Right lobe of liver (tissue), 6 donors: ENCODE measurements around the gene WBP1L. TPM values are rescaled to one million over a fixed set of nuclear protein-coding genes. Genes with fewer than 3 reads are reported as not detected.
A peak's percentile ranks its signal among the peaks of the same experiment; 100 is the strongest.
"Not testable (repeated sequence)": the region's sequence is repeated elsewhere in the genome, so short reads cannot be mapped to it uniquely, and the experiment has no call there.

Experiments used
- ATAC-seq, 4 donors: fragments of 200-7000 bp; cut with Tn5 transposase; one replicate each; pipeline ENCODE4 v1.9.1; 2020; ENCODE audit warnings: mild to moderate bottlenecking in 4 of 4, moderate library complexity in 4 of 4
- DNase-seq, 3 donors: peaks; one replicate each; pipeline ENCODE4 v3.0.0-alpha.2; 2020
- H3K27ac ChIP-seq, 3 donors: fragments of 200-600 bp; one replicate each; pipeline ENCODE4 v1.8.0; 2022
- H3K27me3 ChIP-seq, 2 donors: fragments of 200-600 bp; one replicate each; pipeline ENCODE4 v1.8.0; 2022
- H3K36me3 ChIP-seq, 4 donors: fragments of 200-600 bp; sonication (generic) in 1 of 4; one replicate each; pipeline versions ENCODE4 v1.5.1 to v1.8.0; 2017 to 2022; ENCODE audit warnings: control low read depth in 1 of 4
- H3K4me1 ChIP-seq, 4 donors: fragments of 200-600 bp; sonication (generic) in 1 of 4; one replicate each; pipeline versions ENCODE4 v1.5.1 to v1.8.0; 2017 to 2022; ENCODE audit warnings: control low read depth in 1 of 4
- H3K4me3 ChIP-seq, 3 donors: fragments of 200-600 bp; one replicate each; pipeline ENCODE4 v1.8.0; 2022
- H3K9me3 ChIP-seq, 4 donors: fragments of 200-600 bp; sonication (generic) in 1 of 4; one replicate each; pipeline versions ENCODE4 v1.5.1 to v1.8.0; 2017 to 2022; ENCODE audit warnings: control low read depth in 1 of 4
- CTCF ChIP-seq, 4 donors: fragments of 200-600 bp in 3 of 4; fragments of 450-650 bp in 1 of 4; IDR thresholded peaks; one replicate each; pipeline versions ENCODE4 v1.5.1 to v1.8.0; 2016 to 2022; ENCODE audit warnings: antibody characterized with exemption in 4 of 4, mild to moderate bottlenecking in 2 of 4
- POLR2A ChIP-seq: fragments of 450-650 bp; IDR thresholded peaks from one replicate; pipeline ENCODE4 v1.6.1; 2017; ENCODE audit warnings: antibody characterized with exemption, mild to moderate bottlenecking
- WGBS: methylation state at CpG from one replicate; pipeline ENCODE4 v1.1.6; 2018; ENCODE audit warnings: low coverage, low lambda C conversion rate; ENCODE audit not compliant: insufficient coverage; ENCODE audit errors: missing lambda C conversion rate; 5-methylcytosine and 5-hydroxymethylcytosine counted together
- intact Hi-C, 2 donors: fragments of 100-400 bp; cut with DNase I; formaldehyde crosslinking; loops; one replicate each; pipeline versions ENCODE4 v1.11.2 to v1.14.1; 2022
- total RNA-seq, 6 experiments: library from RNA; depleted of rRNA in 2 of 6; stranded (reverse); fragments of >200 nt in 2 of 6; fragmentation: NEBNext Ultra II Directional in 3 of 6; extraction: Animal tissue kit (Norgen Biotek cat#: 25700) in 3 of 6; gene quantifications; one replicate each; pipeline versions ENCODE4 v1.1.0 to v1.2.4, GENCODE V29; 2016 to 2023
- donor health status: DM: no; HTN: yes; CAD: no.
- donor health status: DM: no; HTN: no; CAD: no.
- donor health status: DM: no; HTN: no; CAD: no.
- donor health status: DM: no; HTN: yes; CAD: no.
- donor health status: DM: no; HTN: yes; CAD: no.

WBP1L gene
- total RNA-seq, 6 experiments from 2014 or later: 24.1 to 58.4 (median 32.8) TPM

DNA sequence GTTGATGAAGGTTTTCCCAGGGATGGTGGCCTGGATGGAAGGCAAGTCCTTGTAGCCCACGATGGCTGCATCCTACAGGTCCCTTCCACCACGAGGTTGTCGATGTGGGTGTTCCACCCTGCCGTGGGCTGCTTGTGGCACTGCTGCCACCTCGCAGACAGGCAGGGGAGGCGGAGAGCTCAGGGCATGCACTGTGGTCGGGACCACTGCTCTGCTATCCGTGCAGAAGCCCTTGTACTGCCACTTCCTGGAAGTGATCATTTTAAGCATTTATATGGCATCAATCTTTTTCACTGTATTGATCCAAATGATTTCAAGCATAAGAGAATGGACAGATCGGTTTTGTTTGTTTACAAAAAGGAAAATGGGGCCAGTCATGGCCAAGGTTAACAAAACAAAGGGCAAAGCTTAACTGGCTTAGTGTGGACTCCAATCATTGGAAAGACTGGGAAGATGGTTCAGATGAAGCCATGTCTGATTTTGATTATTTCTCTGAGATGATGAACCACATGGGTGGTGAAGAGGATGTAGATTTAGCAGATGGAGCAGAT lies 101.7 kb downstream of the WBP1L start:
- ATAC-seq: peak; percentile 16 to 43 (median 30)
- WGBS: 44% methylated on average over 3 of the region's 9 CpGs
- intact Hi-C loops: no loop called here

GRCh38 chr10:102850025-102850518 lies 106.3 kb downstream of the WBP1L start:
- intact Hi-C loops: no loop called here
- peak; percentile 75 to 80 (median 77) for ATAC-seq
- H3K4me3 ChIP-seq: no peak overlapping the region
- no peaks in the 10 kb centered on the region for H3K9me3 ChIP-seq
- peak; percentile 76 to 88 (median 86) for DNase-seq
- H3K27me3 ChIP-seq: no peaks in the 10 kb centered on the region
- TF ChIP-seq POLR2A: no peak
- TF ChIP-seq CTCF (IDR thresholded peaks at IDR 0.05): no peak
- no peaks in the 10 kb centered on the region for H3K36me3 ChIP-seq
- 16% methylated on average over 9 of the region's 9 CpGs for WGBS
- peaks cover 0 to 31% (median 12%) of the 10 kb centered on the region in 4 donors for H3K4me1 ChIP-seq
- peak overlapping the region; percentile 40 to 90 (median 85) for H3K27ac ChIP-seq

More for the DNA sequence above, 101.7 kb downstream of the WBP1L start:
- Histone ChIP-seq H3K4me1 (peaks cover 0 to 53% (median 16%) of the 10 kb centered on the region in 4 donors), H3K9me3 (peaks cover 0 to 6% (median 0%) of the 10 kb centered on the region in 4 donors), H3K27me3 (no peaks in the 10 kb centered on the region), H3K4me3 (no peak overlapping the region), H3K27ac (peak overlapping the region in 2 of 3 donors; percentile 15 to 18), H3K36me3 (no peaks in the 10 kb centered on the region)
- TF ChIP-seq POLR2A (no peak), CTCF (IDR thresholded peaks at IDR 0.05) (no peak)
- DNase-seq: no peak

- H3K27ac ChIP-seq, DNase-seq, intact Hi-C loops, ATAC-seq, H3K36me3 ChIP-seq, H3K4me3 ChIP-seq, H3K9me3 ChIP-seq, H3K27me3 ChIP-seq: not testable (repeated sequence)
- 100% methylated on average over 5 of the region's 7 CpGs for WGBS
- H3K4me1 ChIP-seq: peaks cover 0 to 28% (median 9%) of the 10 kb centered on the region in 4 donors
Measured at GRCh38 chr10:102853237-102853636, 109.5 kb downstream of the WBP1L start.

DNA sequence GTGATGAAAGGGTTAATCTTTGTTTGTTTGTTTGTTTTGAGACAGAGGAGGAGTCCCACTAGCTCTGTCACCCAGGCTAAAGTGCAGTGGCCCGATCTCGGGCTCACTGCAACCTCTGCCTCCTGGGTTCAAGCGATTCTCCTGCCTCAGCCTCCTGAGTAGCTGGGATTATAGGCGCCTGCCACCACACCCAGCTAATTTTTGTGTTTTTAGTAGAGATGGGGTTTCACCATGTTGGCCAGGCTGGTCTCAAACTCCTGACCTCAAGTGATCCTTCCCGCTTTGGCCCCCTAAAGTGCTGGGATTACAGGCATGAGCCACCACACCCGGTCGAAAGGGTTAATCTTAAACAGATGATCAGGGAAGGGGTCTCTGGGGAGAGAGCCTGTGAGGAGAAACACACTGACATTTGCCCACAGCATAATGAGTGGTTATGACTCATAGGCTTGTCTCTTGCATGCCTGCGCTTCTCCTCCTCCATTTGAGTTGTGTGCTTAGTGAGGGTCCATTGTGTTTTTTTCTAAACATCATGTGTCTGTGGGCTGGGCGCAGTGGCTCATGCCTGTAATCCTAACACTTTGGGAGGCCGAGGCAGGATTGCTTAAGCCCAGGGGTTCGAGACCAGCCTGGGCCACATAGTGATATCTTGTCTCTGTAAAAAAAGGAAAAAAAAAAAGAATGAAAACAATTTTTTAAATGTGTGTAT lies 112.1 kb downstream of the WBP1L start:
- DNase-seq, H3K36me3 ChIP-seq, ATAC-seq, intact Hi-C loops, H3K4me3 ChIP-seq, H3K27me3 ChIP-seq, H3K9me3 ChIP-seq: not testable (repeated sequence)
- 78% methylated on average over 8 of the region's 11 CpGs for WGBS
- Histone ChIP-seq H3K4me1 (peaks cover 0 to 17% (median 3%) of the 10 kb centered on the region in 4 donors), H3K27ac (peak overlapping the region in 1 of 3 donors; percentile 11)

DNA sequence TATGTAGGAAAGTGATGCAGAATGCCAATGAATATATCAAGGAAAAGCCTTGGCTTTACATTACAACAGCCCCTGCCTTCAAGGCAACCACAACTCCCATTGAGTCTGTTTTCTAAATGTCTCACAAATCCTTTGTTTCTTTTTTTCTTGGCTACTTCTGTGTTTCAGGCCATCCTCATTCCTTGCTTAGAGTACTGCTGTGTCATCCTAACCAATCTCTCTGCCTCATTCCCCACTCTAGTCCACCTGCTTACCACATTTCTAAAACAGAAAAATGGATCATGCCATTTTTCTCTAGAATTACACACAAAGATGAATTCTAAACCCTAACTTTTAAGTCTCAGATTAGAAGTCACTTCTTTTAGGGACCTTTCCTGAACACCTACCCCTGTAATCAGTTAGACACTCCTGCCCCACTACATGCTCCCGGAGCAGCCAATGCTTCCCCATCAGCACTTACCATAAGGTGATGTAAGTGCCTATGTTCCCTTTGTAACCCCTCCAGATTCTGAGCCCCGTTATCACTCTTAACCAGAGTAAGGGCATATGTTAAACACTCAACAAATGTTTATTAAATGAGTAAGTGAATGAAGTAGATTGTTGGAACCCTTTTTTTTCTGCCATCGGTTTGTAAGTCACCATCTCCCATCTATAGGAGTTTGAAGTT lies 113.1 kb downstream of the WBP1L start:
- TF ChIP-seq POLR2A: no peak
- Histone ChIP-seq H3K4me3 (no peak overlapping the region), H3K9me3 (no peaks in the 10 kb centered on the region), H3K27me3 (no peaks in the 10 kb centered on the region), H3K4me1 (peaks cover 0 to 16% (median 3%) of the 10 kb centered on the region in 4 donors), H3K27ac (no peak overlapping the region), H3K36me3 (peaks cover 0 to 3% (median 0%) of the 10 kb centered on the region in 4 donors)
- 87% methylated on average over 3 of the region's 3 CpGs for WGBS
- intact Hi-C loops: no loop called here
- ATAC-seq (no peak), DNase-seq (no peak)
